ENCODE measurements around the gene ME3. TPM values are rescaled to one million over a fixed set of nuclear protein-coding genes. Genes with fewer than 3 reads are reported as not detected.
A peak's percentile ranks its signal among the peaks of the same experiment; 100 is the strongest.

The ME3 gene
- total RNA-seq, 1 experiment from 2014 or later, result 5.7 TPM

GRCh38 chr11:86515297-86516094 lies 156.9 kb downstream of the ME3 start:
- peak; percentile 98 for DNase-seq (ENCODE audit: low read depth)

- DNase-seq (ENCODE audit: low read depth), result no peak
These were observed 158.0 kb downstream of the ME3 start for GRCh38 chr11:86514453-86514852.

GRCh38 chr11:86513746-86514373 lies 158.6 kb downstream of the ME3 start:
- peak; percentile 28 for DNase-seq (ENCODE audit: low read depth)

GRCh38 chr11:86513138-86513537 lies 159.3 kb downstream of the ME3 start:
- no peak for DNase-seq (ENCODE audit: low read depth)

GRCh38 chr11:86511086-86511551 lies 161.3 kb downstream of the ME3 start:
- peak; percentile 43 for DNase-seq (ENCODE audit: low read depth)

GRCh38 chr11:86510674-86511073 lies 161.7 kb downstream of the ME3 start:
- DNase-seq (ENCODE audit: low read depth), result no peak

GRCh38 chr11:86510097-86510496 lies 162.3 kb downstream of the ME3 start:
- no peak for DNase-seq (ENCODE audit: low read depth)

- DNase-seq (ENCODE audit: low read depth), result peak; percentile 18
These were observed 162.8 kb downstream of the ME3 start for GRCh38 chr11:86509588-86509974.

- DNase-seq (ENCODE audit: low read depth), result peak; percentile 86
These were observed 163.5 kb downstream of the ME3 start for GRCh38 chr11:86508604-86509587.

GRCh38 chr11:86507249-86507845 lies 165.1 kb downstream of the ME3 start:
- no peak for DNase-seq (ENCODE audit: low read depth)

GRCh38 chr11:86506235-86506634 lies 166.2 kb downstream of the ME3 start:
- DNase-seq (ENCODE audit: low read depth), result no peak

GRCh38 chr11:86503131-86503530 lies 169.3 kb downstream of the ME3 start:
- no peak for DNase-seq (ENCODE audit: low read depth)

- no peak for DNase-seq (ENCODE audit: low read depth)
These were observed 170.2 kb downstream of the ME3 start for GRCh38 chr11:86502137-86502642.

GRCh38 chr11:86500500-86501140 lies 171.8 kb downstream of the ME3 start:
- DNase-seq (ENCODE audit: low read depth), result no peak

- DNase-seq (ENCODE audit: low read depth), result no peak
These were observed 172.7 kb downstream of the ME3 start for GRCh38 chr11:86499723-86500129.

- DNase-seq (ENCODE audit: low read depth), result no peak
These were observed 174.6 kb downstream of the ME3 start for GRCh38 chr11:86497836-86498235.

GRCh38 chr11:86497310-86497709 lies 175.1 kb downstream of the ME3 start:
- DNase-seq (ENCODE audit: low read depth), result peak; percentile 90

- no peak for DNase-seq (ENCODE audit: low read depth)
These were observed 177.1 kb downstream of the ME3 start for GRCh38 chr11:86495351-86495750.

GRCh38 chr11:86492370-86493010 lies 179.9 kb downstream of the ME3 start:
- no peak for DNase-seq (ENCODE audit: low read depth)

GRCh38 chr11:86491027-86491426 lies 181.4 kb downstream of the ME3 start:
- DNase-seq (ENCODE audit: low read depth), result no peak

Data from M059J (cell line).